PFSK-1 (cell line): ENCODE data around the gene SLC1A7.

Source experiments
- FOXP2 ChIP-seq: optimal IDR thresholded peaks from 2 replicates; pipeline ENCODE3; 2011; ENCODE audit warnings: borderline replicate concordance, control low read depth, inconsistent platforms; ENCODE audit not compliant: insufficient read depth; ENCODE audit errors: extremely low read length, extremely low read depth
- POLR2AphosphoS5 ChIP-seq: IDR thresholded peaks from 2 replicates; pipeline ENCODE4 v1.6.1; 2012; ENCODE audit warnings: low read depth, mild to moderate bottlenecking, control low read depth, low read length, moderate library complexity
- REST ChIP-seq, 2 experiments: IDR thresholded peaks; 2 replicates each; pipeline versions ENCODE4 v1.6.1 to v1.8.0; 2011 to 2012; ENCODE audit warnings: low read depth in 2 of 2, low read length in 2 of 2, control low read depth in 1 of 2, inconsistent platforms in 1 of 2, mild to moderate bottlenecking in 1 of 2, moderate library complexity in 1 of 2; ENCODE audit not compliant: insufficient read depth in 1 of 2
- SIN3A ChIP-seq: IDR thresholded peaks from 2 replicates; pipeline ENCODE4 v1.6.1; 2012; ENCODE audit warnings: mild to moderate bottlenecking, low read length, moderate library complexity, borderline replicate concordance; ENCODE audit not compliant: insufficient read depth
- TAF1 ChIP-seq: IDR thresholded peaks from 2 replicates; pipeline ENCODE4 v1.6.1; 2012; ENCODE audit warnings: low read length, control low read depth, borderline replicate concordance; ENCODE audit not compliant: insufficient read depth

The SLC1A7 gene

GRCh38 chr1:53088616-53089300 is 53.7 kb downstream of the SLC1A7 start:
- TF ChIP-seq POLR2AphosphoS5 (no peak), TAF1 (no peak), FOXP2 (no peak), SIN3A (no peak), REST (IDR thresholded peaks at IDR 0.05; ENCODE audit: insufficient read depth in 1 of 2, low read depth in 2 of 2, low read length in 2 of 2) (no peak)

GRCh38 chr1:53087332-53088285 is 54.8 kb downstream of the SLC1A7 start:
- TF ChIP-seq SIN3A: no peak

GRCh38 chr1:53086491-53087070 is 55.9 kb downstream of the SLC1A7 start:
- TF ChIP-seq FOXP2 (no peak), REST (IDR thresholded peaks at IDR 0.05; ENCODE audit: insufficient read depth in 1 of 2, low read depth in 2 of 2, low read length in 2 of 2) (no peak), TAF1 (no peak), SIN3A (no peak), POLR2AphosphoS5 (no peak)

GRCh38 chr1:53085405-53085804 is 57.0 kb downstream of the SLC1A7 start:
- TF ChIP-seq POLR2AphosphoS5 (no peak), REST (IDR thresholded peaks at IDR 0.05; ENCODE audit: insufficient read depth in 1 of 2, low read depth in 2 of 2, low read length in 2 of 2) (no peak), FOXP2 (no peak), TAF1 (no peak), SIN3A (no peak)

GRCh38 chr1:53084589-53084971 is 57.9 kb downstream of the SLC1A7 start:
- TF ChIP-seq REST (IDR thresholded peaks at IDR 0.05; ENCODE audit: insufficient read depth in 1 of 2, low read depth in 2 of 2, low read length in 2 of 2): no peak
- TF ChIP-seq SIN3A: no peak
- TF ChIP-seq POLR2AphosphoS5: no peak
- TF ChIP-seq TAF1: no peak
- TF ChIP-seq FOXP2: no peak
